SK-N-SH treated with all-trans-retinoic acid at 6 μM for 48 hours (cell line): Measurements from ENCODE around the gene WRAP73.

ENCODE experiments used
- ATAC-seq: fragments of 200-7000 bp; cut with Tn5 transposase; 3 replicates; pipeline ENCODE4 v1.9.1; 2020; ENCODE audit warnings: mild to moderate bottlenecking, moderate library complexity
- ARNTL ChIP-seq: fragments of 450-650 bp; formaldehyde crosslinking; IDR thresholded peaks from 2 replicates; pipeline ENCODE4 v1.5.0; 2020; ENCODE audit warnings: low read depth, mild to moderate bottlenecking, moderate library complexity, borderline replicate concordance
- BACH2 ChIP-seq: fragments of 250-450 bp; sonication (Bioruptor Pico); IDR thresholded peaks from 2 replicates; pipeline ENCODE4 v1.9.0; 2021; ENCODE audit warnings: mild to moderate bottlenecking, borderline replicate concordance
- CSRNP3 ChIP-seq: fragments of 250-450 bp; sonication (Bioruptor Pico); IDR thresholded peaks from 2 replicates; pipeline ENCODE4 v1.5.1; 2021; ENCODE audit warnings: mild to moderate bottlenecking, moderate library complexity
- GLIS3 ChIP-seq: fragments of 250-450 bp; sonication (Bioruptor Pico); IDR thresholded peaks from 2 replicates; pipeline ENCODE4 v1.5.0; 2020; ENCODE audit warnings: mild to moderate bottlenecking, moderate library complexity
- ISL1 ChIP-seq: fragments of 250-450 bp; sonication (Bioruptor Pico); IDR thresholded peaks from 2 replicates; pipeline ENCODE4 v2.1.2; 2022; ENCODE audit warnings: mild to moderate bottlenecking, moderate library complexity
- OSR1 ChIP-seq: fragments of 250-450 bp; sonication (Bioruptor Pico); IDR thresholded peaks from 2 replicates; pipeline ENCODE4 v1.8.0; 2022; ENCODE audit warnings: moderate library complexity, mild to moderate bottlenecking, inconsistent platforms
- PPARA ChIP-seq: fragments of 250-450 bp; sonication (Bioruptor Pico); IDR thresholded peaks from 2 replicates; pipeline ENCODE4 v1.5.0; 2020; ENCODE audit warnings: mild to moderate bottlenecking, borderline replicate concordance
- SNAI2 ChIP-seq: fragments of 250-450 bp; sonication (Bioruptor Pico); IDR thresholded peaks from 2 replicates; pipeline ENCODE4 v1.5.0; 2020; ENCODE audit warnings: mild to moderate bottlenecking, moderate library complexity
- TCF4 ChIP-seq: fragments of 250-450 bp; sonication (Bioruptor Pico); IDR thresholded peaks from 2 replicates; pipeline ENCODE4 v1.8.0; 2021; ENCODE audit warnings: mild to moderate bottlenecking, moderate library complexity, borderline replicate concordance
- TOX ChIP-seq: fragments of 250-450 bp; sonication (Bioruptor Pico); IDR thresholded peaks from 2 replicates; pipeline ENCODE4 v1.8.0; 2021; ENCODE audit warnings: mild to moderate bottlenecking, moderate library complexity, borderline replicate concordance
- TSHZ2 ChIP-seq: fragments of 250-450 bp; sonication (Bioruptor Pico); IDR thresholded peaks from 2 replicates; pipeline ENCODE4 v1.5.0; 2020; ENCODE audit warnings: mild to moderate bottlenecking, moderate library complexity
- ZC3H10 ChIP-seq: fragments of 250-450 bp; sonication (Bioruptor Pico); IDR thresholded peaks from 2 replicates; pipeline ENCODE4 v1.5.1; 2021; ENCODE audit warnings: mild to moderate bottlenecking, moderate library complexity
- ZFP3 ChIP-seq: fragments of 250-450 bp; sonication (Bioruptor Pico); IDR thresholded peaks from 2 replicates; pipeline ENCODE4 v1.5.0; 2020; ENCODE audit warnings: mild to moderate bottlenecking, moderate library complexity
- ZFP30 ChIP-seq: fragments of 450-650 bp; formaldehyde crosslinking; IDR thresholded peaks from 2 replicates; pipeline ENCODE4 v1.5.0; 2022; ENCODE audit warnings: mild to moderate bottlenecking, moderate library complexity
- ZNF565 ChIP-seq: fragments of 450-650 bp; formaldehyde crosslinking; conservative IDR thresholded peaks from 2 replicates; pipeline ENCODE4 v1.5.0; 2020; ENCODE audit warnings: low read depth, mild to moderate bottlenecking, moderate library complexity
- ZNF70 ChIP-seq: fragments of 450-650 bp; formaldehyde crosslinking; IDR thresholded peaks from 2 replicates; pipeline ENCODE4 v1.5.0; 2020; ENCODE audit warnings: mild to moderate bottlenecking, moderate library complexity
- TF ChIP-seq, protein P1 (sequence below): fragments of 250-450 bp; sonication (Bioruptor Pico); IDR thresholded peaks from 2 replicates; pipeline ENCODE4 v1.8.0; 2021; ENCODE audit warnings: low read depth, mild to moderate bottlenecking, moderate library complexity, borderline replicate concordance
- TF ChIP-seq, protein P2 (sequence below): fragments of 250-450 bp; sonication (Bioruptor Pico); IDR thresholded peaks from 2 replicates; pipeline ENCODE4 v1.5.1; 2020; ENCODE audit warnings: low read depth, mild to moderate bottlenecking, moderate library complexity

Gene WRAP73

GRCh38 chr1:3612123-3612522, 37.8 kb downstream of the WRAP73 start (continued):
- TF ChIP-seq ZNF70 (CRISPR knock-in tag) (no peak), ZFP30 (CRISPR knock-in tag) (no peak), TOX (no peak), ARNTL (CRISPR knock-in tag) (no peak), OSR1 (CRISPR knock-in tag) (no peak)
- TF ChIP-seq, protein P1, sequence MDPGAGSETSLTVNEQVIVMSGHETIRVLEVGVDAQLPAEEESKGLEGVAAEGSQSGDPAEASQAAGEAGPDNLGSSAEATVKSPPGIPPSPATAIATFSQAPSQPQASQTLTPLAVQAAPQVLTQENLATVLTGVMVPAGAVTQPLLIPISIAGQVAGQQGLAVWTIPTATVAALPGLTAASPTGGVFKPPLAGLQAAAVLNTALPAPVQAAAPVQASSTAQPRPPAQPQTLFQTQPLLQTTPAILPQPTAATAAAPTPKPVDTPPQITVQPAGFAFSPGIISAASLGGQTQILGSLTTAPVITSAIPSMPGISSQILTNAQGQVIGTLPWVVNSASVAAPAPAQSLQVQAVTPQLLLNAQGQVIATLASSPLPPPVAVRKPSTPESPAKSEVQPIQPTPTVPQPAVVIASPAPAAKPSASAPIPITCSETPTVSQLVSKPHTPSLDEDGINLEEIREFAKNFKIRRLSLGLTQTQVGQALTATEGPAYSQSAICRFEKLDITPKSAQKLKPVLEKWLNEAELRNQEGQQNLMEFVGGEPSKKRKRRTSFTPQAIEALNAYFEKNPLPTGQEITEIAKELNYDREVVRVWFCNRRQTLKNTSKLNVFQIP (CRISPR knock-in tag) = no peak
- TF ChIP-seq, protein P2, sequence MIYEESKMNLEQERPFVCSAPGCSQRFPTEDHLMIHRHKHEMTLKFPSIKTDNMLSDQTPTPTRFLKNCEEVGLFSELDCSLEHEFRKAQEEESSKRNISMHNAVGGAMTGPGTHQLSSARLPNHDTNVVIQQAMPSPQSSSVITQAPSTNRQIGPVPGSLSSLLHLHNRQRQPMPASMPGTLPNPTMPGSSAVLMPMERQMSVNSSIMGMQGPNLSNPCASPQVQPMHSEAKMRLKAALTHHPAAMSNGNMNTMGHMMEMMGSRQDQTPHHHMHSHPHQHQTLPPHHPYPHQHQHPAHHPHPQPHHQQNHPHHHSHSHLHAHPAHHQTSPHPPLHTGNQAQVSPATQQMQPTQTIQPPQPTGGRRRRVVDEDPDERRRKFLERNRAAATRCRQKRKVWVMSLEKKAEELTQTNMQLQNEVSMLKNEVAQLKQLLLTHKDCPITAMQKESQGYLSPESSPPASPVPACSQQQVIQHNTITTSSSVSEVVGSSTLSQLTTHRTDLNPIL (CRISPR knock-in tag) = no peak

- peak; percentile 75 for ATAC-seq
- no peak for TF ChIP-seq TCF4 (CRISPR knock-in tag)
- TF ChIP-seq PPARA = no peak
- no peak for TF ChIP-seq GLIS3 (CRISPR knock-in tag)
- no peak for TF ChIP-seq ZFP30 (CRISPR knock-in tag)
- no peak for TF ChIP-seq ISL1 (CRISPR knock-in tag)
- TF ChIP-seq, protein P2 (CRISPR knock-in tag) = no peak
- no peak for TF ChIP-seq ZC3H10 (CRISPR knock-in tag)
- no peak for TF ChIP-seq OSR1 (CRISPR knock-in tag)
- TF ChIP-seq ARNTL (CRISPR knock-in tag) = no peak
- TF ChIP-seq, all 23 proteins: peak for 0
These were observed 38.5 kb downstream of the WRAP73 start, which contains the start of gene MEGF6 for GRCh38 chr1:3611170-3612019. Gene MEGF6 (minus strand): TSS chr1:3611508. CDS start chr1:3611268, 240 bp downstream.

- TF ChIP-seq BACH2 (CRISPR knock-in tag) (no peak), SNAI2 (CRISPR knock-in tag) (no peak), CSRNP3 (CRISPR knock-in tag) (no peak)
- ATAC-seq = peak; percentile 12
These were observed 39.3 kb downstream of the WRAP73 start for GRCh38 chr1:3610527-3611169.

DNA sequence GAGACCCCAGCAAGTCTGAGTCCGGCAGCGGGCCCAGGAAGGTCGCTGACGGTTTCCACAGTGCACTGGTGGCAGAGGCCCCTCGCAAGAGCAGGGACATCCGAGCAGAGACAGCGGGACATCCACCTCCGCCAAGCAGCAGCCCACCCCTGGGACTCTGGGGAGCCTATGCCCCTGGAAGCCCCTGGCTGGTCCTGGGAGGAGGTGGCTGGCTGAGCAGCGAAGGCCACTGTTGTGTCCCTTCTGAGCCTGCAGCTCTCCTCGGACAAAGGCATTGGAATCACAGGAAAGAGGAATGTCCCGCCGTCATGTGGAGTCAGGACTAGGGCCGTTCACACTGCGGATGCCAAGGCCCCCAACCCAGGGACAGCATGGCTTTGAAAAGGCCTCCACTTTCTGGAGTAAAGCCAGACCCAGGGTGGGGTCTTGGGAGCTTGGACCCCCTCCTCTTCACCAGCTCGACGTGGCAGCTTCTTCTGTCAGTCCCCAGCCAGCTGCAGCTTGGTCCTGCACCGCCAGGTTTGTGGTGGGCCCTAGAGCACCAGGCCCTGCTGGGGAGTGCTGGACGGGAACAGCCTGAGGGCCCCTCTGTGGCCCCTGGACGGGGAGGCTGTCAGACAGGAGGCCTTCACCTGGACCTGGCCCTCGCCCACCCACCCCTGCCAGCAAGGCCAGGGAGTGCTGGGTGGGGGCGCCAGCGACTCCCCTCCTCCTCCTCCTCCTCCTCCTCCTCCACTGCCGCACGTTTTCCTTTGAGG, 40.0 kb downstream of the WRAP73 start:
- ATAC-seq = no peak
- TF ChIP-seq ZC3H10 (CRISPR knock-in tag) (no peak), ZFP3 (CRISPR knock-in tag) (no peak), ZFP30 (CRISPR knock-in tag) (no peak), ZNF70 (CRISPR knock-in tag) (no peak), BACH2 (CRISPR knock-in tag) (no peak), OSR1 (CRISPR knock-in tag) (no peak), GLIS3 (CRISPR knock-in tag) (no peak), TCF4 (CRISPR knock-in tag) (no peak), TSHZ2 (no peak), ZNF565 (CRISPR knock-in tag) (no peak)
- TF ChIP-seq, protein P1 (CRISPR knock-in tag) = no peak
- TF ChIP-seq, protein P2 (CRISPR knock-in tag) = no peak
